Fibroblast of pulmonary artery (primary cell): ENCODE measurements around the gene CCDC171.

Experiments
- DNase-seq: peaks from one replicate; pipeline ENCODE4 v3.0.0-alpha.2; 2010; ENCODE audit warnings: low read depth
- H3K4me3 ChIP-seq: replicated peaks from 2 replicates; pipeline ENCODE4 v1.5.1; 2011; ENCODE audit warnings: low read depth, mild to moderate bottlenecking, control low read depth, low read length, moderate library complexity
- CTCF ChIP-seq: IDR thresholded peaks from 2 replicates; pipeline ENCODE4 v1.5.1; 2011; ENCODE audit warnings: mild to moderate bottlenecking, control low read depth, low read length, inconsistent platforms; ENCODE audit errors: missing control alignments

CCDC171 gene

GRCh38 chr9:16013826-16014225 lies 461.0 kb downstream of the CCDC171 start:
- no peak for TF ChIP-seq CTCF
- no peak for DNase-seq
- H3K4me3 ChIP-seq: no peak overlapping the region

- no peak for DNase-seq
- no peak for TF ChIP-seq CTCF
- H3K4me3 ChIP-seq: no peak overlapping the region
Observed at GRCh38 chr9:16022228-16022627, 469.4 kb downstream of the CCDC171 start.

- H3K4me3 ChIP-seq: no peak overlapping the region
- peak; percentile 28 for DNase-seq
- no peak for TF ChIP-seq CTCF
Observed at GRCh38 chr9:16023446-16023845, 470.6 kb downstream of the CCDC171 start.
